ENCODE measurements around the gene HOXC6.
A peak's percentile ranks its signal among the peaks of the same experiment; 100 is the strongest.

The HOXC6 gene

DNA sequence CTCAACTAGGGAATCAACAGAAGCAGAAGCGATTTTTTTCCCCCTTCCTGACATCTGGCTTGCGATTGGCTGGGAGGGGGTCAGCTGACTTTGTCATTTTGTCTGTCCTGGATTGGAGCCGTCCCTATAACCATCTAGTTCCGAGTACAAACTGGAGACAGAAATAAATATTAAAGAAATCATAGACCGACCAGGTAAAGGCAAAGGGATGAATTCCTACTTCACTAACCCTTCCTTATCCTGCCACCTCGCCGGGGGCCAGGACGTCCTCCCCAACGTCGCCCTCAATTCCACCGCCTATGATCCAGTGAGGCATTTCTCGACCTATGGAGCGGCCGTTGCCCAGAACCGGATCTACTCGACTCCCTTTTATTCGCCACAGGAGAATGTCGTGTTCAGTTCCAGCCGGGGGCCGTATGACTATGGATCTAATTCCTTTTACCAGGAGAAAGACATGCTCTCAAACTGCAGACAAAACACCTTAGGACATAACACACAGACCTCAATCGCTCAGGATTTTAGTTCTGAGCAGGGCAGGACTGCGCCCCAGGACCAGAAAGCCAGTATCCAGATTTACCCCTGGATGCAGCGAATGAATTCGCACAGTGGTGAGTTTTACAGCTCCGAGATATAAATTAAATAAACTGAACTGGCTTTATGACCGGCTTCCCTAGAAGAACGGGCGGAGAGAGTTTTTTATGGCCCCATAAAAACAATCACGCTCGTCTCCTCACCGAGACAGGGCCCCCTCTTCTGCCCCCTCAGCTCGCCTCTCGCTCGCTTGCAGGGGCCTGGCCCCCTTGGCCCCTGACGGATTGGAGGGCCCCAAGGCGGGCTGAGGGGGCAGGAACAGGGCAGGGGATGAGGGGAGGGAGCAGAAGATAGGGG, at the start of gene HOXC6:
Gene HOXC6, plus strand, starts transcription at position 127 of the 888 bp plus-strand sequence. Its CDS starts 82 bp downstream, at position 209.
- Mint-ChIP-seq H3K4me1 (ENCODE audit: low read depth) (peaks cover 11% of the 10 kb centered on the region), H3K4me3 (peak within 1 kb of the TSS; percentile 21), H3K36me3 (ENCODE audit: low read depth) (no peaks in the 10 kb centered on the region), H3K27me3 (ENCODE audit: low read depth) (peaks cover 90% of the 10 kb centered on the region), H3K9me3 (peaks cover 3% of the 10 kb centered on the region), H3K27ac (no peak within 1 kb of the TSS)
- no peak for DNase-seq (ENCODE audit: low spot score)

GRCh38 chr12:53978477-53979356, 49.5 kb upstream of the HOXC6 start:
- H3K36me3 Mint-ChIP-seq (ENCODE audit: low read depth), result peaks cover 2% of the 10 kb centered on the region
- H3K27me3 Mint-ChIP-seq (ENCODE audit: low read depth), result peaks cover 95% of the 10 kb centered on the region
- no peak overlapping the region for H3K27ac Mint-ChIP-seq
- DNase-seq (ENCODE audit: low spot score), result no peak
- H3K9me3 Mint-ChIP-seq, result no peaks in the 10 kb centered on the region
- peaks cover 2% of the 10 kb centered on the region for H3K4me1 Mint-ChIP-seq (ENCODE audit: low read depth)
- no peak overlapping the region for H3K4me3 Mint-ChIP-seq

GRCh38 chr12:53980104-53980801, 48.0 kb upstream of the HOXC6 start:
- Mint-ChIP-seq H3K4me1 (ENCODE audit: low read depth) (peaks cover 6% of the 10 kb centered on the region), H3K36me3 (ENCODE audit: low read depth) (peaks cover 2% of the 10 kb centered on the region), H3K27me3 (ENCODE audit: low read depth) (peaks cover 97% of the 10 kb centered on the region), H3K9me3 (no peaks in the 10 kb centered on the region), H3K4me3 (no peak overlapping the region), H3K27ac (peak overlapping the region; percentile 58)
- DNase-seq (ENCODE audit: low spot score), result no peak

GRCh38 chr12:53980802-53981496, 47.3 kb upstream of the HOXC6 start:
- H3K4me1 Mint-ChIP-seq (ENCODE audit: low read depth), result peaks cover 9% of the 10 kb centered on the region
- H3K27ac Mint-ChIP-seq, result no peak overlapping the region
- no peak for DNase-seq (ENCODE audit: low spot score)

DNA sequence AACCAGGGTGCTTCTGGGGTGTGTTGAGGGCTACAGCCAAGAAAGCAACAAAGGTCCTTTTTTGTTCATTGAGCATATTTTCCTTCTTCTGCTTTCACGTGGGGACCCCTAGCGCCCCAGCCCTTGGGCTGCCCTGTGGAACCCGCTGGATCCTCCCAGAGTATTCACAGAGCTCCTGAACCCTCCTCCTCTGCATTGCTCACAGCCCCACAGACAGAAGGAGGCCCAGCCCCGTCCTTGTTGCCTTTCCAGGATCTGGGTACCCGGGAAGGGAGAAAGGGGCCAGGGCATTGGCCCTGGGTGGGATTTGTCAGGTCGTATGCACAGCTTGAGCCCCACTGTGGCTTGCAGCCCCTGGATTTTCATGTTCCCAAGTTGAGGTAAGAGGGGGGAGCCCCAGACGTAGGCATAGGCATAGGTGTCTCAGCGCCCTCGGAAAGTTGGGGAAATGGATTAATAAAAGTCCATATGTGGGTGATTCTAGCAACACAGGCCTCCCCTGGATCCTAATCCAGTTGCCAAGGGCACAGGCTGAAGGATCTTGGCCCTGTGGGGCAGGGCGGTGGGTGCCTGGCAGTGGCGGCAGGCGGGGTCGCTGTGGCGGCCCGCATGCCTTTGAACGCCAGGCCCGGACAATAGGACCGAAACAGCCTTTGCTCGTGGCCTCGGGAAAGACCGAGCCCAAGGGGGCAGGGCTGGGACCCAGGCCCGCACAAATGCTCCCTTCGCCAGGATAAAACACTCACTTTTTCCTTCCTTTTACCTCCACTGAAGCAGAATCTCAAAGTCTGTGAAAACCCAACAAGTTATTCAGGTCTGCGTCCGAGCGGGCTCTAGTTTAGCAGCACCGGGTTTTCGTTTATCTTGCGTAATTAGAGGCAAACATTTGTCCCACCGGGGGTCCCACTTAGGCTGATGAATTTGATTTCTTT, 46.3 kb upstream of the HOXC6 start:
- no peaks in the 10 kb centered on the region for H3K9me3 Mint-ChIP-seq
- no peak overlapping the region for H3K4me3 Mint-ChIP-seq
- peaks cover 12% of the 10 kb centered on the region for H3K4me1 Mint-ChIP-seq (ENCODE audit: low read depth)
- peaks cover 95% of the 10 kb centered on the region for H3K27me3 Mint-ChIP-seq (ENCODE audit: low read depth)
- H3K27ac Mint-ChIP-seq, result no peak overlapping the region
- no peaks in the 10 kb centered on the region for H3K36me3 Mint-ChIP-seq (ENCODE audit: low read depth)
- DNase-seq (ENCODE audit: low spot score), result no peak

More at GRCh38 chr12:53980802-53981496, 47.3 kb upstream of the HOXC6 start:
- H3K4me3 Mint-ChIP-seq, result no peak overlapping the region
- no peaks in the 10 kb centered on the region for H3K36me3 Mint-ChIP-seq (ENCODE audit: low read depth)
- H3K9me3 Mint-ChIP-seq, result no peaks in the 10 kb centered on the region
- peaks cover 96% of the 10 kb centered on the region for H3K27me3 Mint-ChIP-seq (ENCODE audit: low read depth)

- H3K4me3 Mint-ChIP-seq, result no peak overlapping the region
- H3K27me3 Mint-ChIP-seq (ENCODE audit: low read depth), result peaks cover 95% of the 10 kb centered on the region
- no peaks in the 10 kb centered on the region for H3K9me3 Mint-ChIP-seq
- peaks cover 12% of the 10 kb centered on the region for H3K4me1 Mint-ChIP-seq (ENCODE audit: low read depth)
- H3K27ac Mint-ChIP-seq, result peak overlapping the region; percentile 55
- H3K36me3 Mint-ChIP-seq (ENCODE audit: low read depth), result no peaks in the 10 kb centered on the region
- DNase-seq (ENCODE audit: low spot score), result no peak
These were observed 45.3 kb upstream of the HOXC6 start for GRCh38 chr12:53982648-53983567.

DNA sequence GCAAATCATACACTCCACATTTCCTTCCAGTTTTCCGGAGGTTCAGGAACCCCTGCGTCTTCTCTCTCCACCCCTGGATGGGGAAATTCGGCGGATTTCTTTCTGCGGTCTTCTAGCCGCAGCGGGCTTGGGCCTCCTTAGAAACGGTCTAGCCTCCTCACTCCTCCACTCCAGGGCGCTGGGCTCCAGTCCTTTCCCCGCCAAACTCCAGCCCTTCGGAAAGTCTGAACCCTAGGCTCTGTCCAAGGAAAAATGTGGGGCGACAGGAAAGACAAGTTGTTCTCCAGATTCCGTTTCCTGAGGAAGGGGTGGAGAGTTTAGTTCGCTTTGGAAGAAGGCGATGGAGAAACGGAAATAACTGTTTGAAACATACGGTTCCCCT, 44.7 kb upstream of the HOXC6 start:
- H3K27ac Mint-ChIP-seq, result peak overlapping the region; percentile 20
- H3K4me1 Mint-ChIP-seq (ENCODE audit: low read depth), result peaks cover 12% of the 10 kb centered on the region
- DNase-seq (ENCODE audit: low spot score), result no peak
- H3K4me3 Mint-ChIP-seq, result no peak overlapping the region
- H3K36me3 Mint-ChIP-seq (ENCODE audit: low read depth), result no peaks in the 10 kb centered on the region
- H3K27me3 Mint-ChIP-seq (ENCODE audit: low read depth), result peaks cover 95% of the 10 kb centered on the region
- H3K9me3 Mint-ChIP-seq, result no peaks in the 10 kb centered on the region

DNA sequence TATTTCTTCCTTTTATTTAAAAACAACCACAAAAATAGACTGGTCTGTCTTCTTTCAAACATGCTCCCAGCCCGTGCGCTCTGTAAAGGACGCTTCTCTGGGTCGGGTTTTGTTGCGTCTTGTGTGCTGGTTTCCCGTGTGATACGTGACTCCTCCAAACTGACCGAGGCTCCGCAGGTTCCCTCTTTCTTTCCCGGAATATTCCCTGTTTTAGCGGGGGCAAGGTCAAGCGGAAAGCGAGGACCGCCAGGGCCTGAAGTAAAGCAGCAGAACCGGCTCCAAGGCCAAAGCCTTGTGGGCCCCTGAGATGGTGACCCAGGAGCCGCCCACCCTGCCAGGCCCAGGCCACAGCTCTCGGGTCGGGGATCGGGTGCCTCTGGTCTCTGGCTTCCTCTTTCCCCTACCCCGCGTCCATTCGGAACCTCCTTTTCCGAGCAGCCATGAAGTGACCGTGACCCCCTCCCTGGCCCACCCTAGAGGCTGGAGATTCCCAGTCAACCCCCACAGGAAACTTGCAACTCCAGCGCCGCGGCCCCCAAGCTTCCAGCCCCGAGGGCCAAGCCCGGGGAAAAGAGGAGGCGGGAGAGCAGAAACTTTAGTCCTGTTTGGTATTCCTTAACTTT, 44.2 kb upstream of the HOXC6 start:
- Mint-ChIP-seq H3K9me3 (no peaks in the 10 kb centered on the region), H3K27ac (no peak overlapping the region), H3K27me3 (ENCODE audit: low read depth) (peaks cover 95% of the 10 kb centered on the region), H3K4me1 (ENCODE audit: low read depth) (peaks cover 15% of the 10 kb centered on the region), H3K4me3 (no peak overlapping the region), H3K36me3 (ENCODE audit: low read depth) (no peaks in the 10 kb centered on the region)
- DNase-seq (ENCODE audit: low spot score), result no peak

GRCh38 chr12:53984901-53985691, 43.1 kb upstream of the HOXC6 start, which contains the start of gene HOXC10:
HOXC10 (plus strand) TSS chr12:53985146; CDS start chr12:53985260, 114 bp downstream.
- Mint-ChIP-seq H3K4me3 (peak within 1 kb of the TSS; percentile 52), H3K27ac (peak within 1 kb of the TSS; percentile 77), H3K9me3 (no peaks in the 10 kb centered on the region), H3K4me1 (ENCODE audit: low read depth) (peaks cover 24% of the 10 kb centered on the region), H3K27me3 (ENCODE audit: low read depth) (peaks cover 95% of the 10 kb centered on the region), H3K36me3 (ENCODE audit: low read depth) (no peaks in the 10 kb centered on the region)
- peak; percentile 74 for DNase-seq (ENCODE audit: low spot score)

DNA sequence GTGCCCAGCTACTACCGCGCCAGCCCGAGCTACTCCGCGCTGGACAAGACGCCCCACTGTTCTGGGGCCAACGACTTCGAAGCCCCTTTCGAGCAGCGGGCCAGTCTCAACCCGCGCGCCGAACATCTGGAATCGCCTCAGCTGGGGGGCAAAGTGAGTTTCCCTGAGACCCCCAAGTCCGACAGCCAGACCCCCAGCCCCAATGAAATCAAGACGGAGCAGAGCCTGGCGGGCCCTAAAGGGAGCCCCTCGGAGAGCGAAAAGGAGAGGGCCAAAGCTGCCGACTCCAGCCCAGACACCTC, 42.6 kb upstream of the HOXC6 start:
- Mint-ChIP-seq H3K4me3 (peak overlapping the region; percentile 52), H3K9me3 (no peaks in the 10 kb centered on the region), H3K27ac (no peak overlapping the region), H3K27me3 (ENCODE audit: low read depth) (peaks cover 95% of the 10 kb centered on the region), H3K4me1 (ENCODE audit: low read depth) (peaks cover 28% of the 10 kb centered on the region), H3K36me3 (ENCODE audit: low read depth) (no peaks in the 10 kb centered on the region)
- no peak for DNase-seq (ENCODE audit: low spot score)
